Keratinocyte (primary cell): ENCODE data around the gene IDH3B.

Experiments
- CTCF ChIP-seq, 3 experiments: IDR thresholded peaks in 1 of 3; conservative IDR thresholded peaks in 1 of 3; optimal IDR thresholded peaks in 1 of 3; 2 replicates in 2 of 3; 3 replicates in 1 of 3; pipeline versions ENCODE3 to v1.5.1; 2011; ENCODE audit warnings: low read length in 3 of 3, mild to moderate bottlenecking in 3 of 3, moderate library complexity in 2 of 3, control low read depth in 1 of 3, inconsistent platforms in 1 of 3; ENCODE audit not compliant: insufficient read depth in 2 of 3; ENCODE audit errors: extremely low read depth in 1 of 3
- EZH2 ChIP-seq: IDR thresholded peaks from one replicate; pipeline ENCODE4 v1.6.1; 2012; ENCODE audit warnings: inconsistent platforms, mild to moderate bottlenecking, low read length, moderate library complexity

GRCh38 chr20:2663364-2663886, 591 bp downstream of the IDH3B start:
- TF ChIP-seq CTCF (optimal IDR thresholded peaks at IDR 0.05 in 1 of 3, IDR thresholded peaks at IDR 0.05 in 1 of 3, conservative IDR thresholded peaks at IDR 0.05 in 1 of 3; ENCODE audit: extremely low read depth in 1 of 3, insufficient read depth in 2 of 3, low read length in 3 of 3) (no peak), EZH2 (no peak)
